ENCODE data around the gene NKTR.

Gene NKTR

GRCh38 chr3:42651248-42652091 is 51.0 kb downstream of the NKTR start:
- DNase-seq, result peak; percentile 88

GRCh38 chr3:42652251-42652610 is 51.7 kb downstream of the NKTR start:
- DNase-seq, result no peak

- peak; percentile 88 for DNase-seq
These were observed 52.3 kb downstream of the NKTR start for GRCh38 chr3:42652611-42653302.

GRCh38 chr3:42653303-42653559 is 52.7 kb downstream of the NKTR start:
- no peak for DNase-seq

GRCh38 chr3:42653560-42654330 is 53.3 kb downstream of the NKTR start, which contains the start of gene ZBTB47:
ZBTB47 (plus strand) TSS chr3:42653697; CDS start chr3:42658356, 4,659 bp downstream.
- peak; percentile 53 for DNase-seq

- DNase-seq, result peak; percentile 65
These were observed 54.1 kb downstream of the NKTR start for GRCh38 chr3:42654331-42655201.

- DNase-seq, result peak; percentile 21
These were observed 54.9 kb downstream of the NKTR start for GRCh38 chr3:42655331-42655888.

GRCh38 chr3:42655980-42656679 is 55.6 kb downstream of the NKTR start:
- peak; percentile 62 for DNase-seq

- DNase-seq, result no peak
These were observed 56.5 kb downstream of the NKTR start for GRCh38 chr3:42656680-42657610.

GRCh38 chr3:42657675-42658074 is 57.2 kb downstream of the NKTR start:
- DNase-seq, result no peak

- no peak for DNase-seq
These were observed 57.7 kb downstream of the NKTR start for GRCh38 chr3:42658091-42658770.

GRCh38 chr3:42658771-42659390 is 58.4 kb downstream of the NKTR start:
- no peak for DNase-seq

GRCh38 chr3:42659451-42660130 is 59.1 kb downstream of the NKTR start:
- no peak for DNase-seq

- peak; percentile 25 for DNase-seq
These were observed 59.7 kb downstream of the NKTR start for GRCh38 chr3:42660131-42660715.

GRCh38 chr3:42660898-42661297 is 60.4 kb downstream of the NKTR start:
- no peak for DNase-seq

GRCh38 chr3:42661593-42662022 is 61.1 kb downstream of the NKTR start:
- DNase-seq, result no peak

- DNase-seq, result no peak
These were observed 61.7 kb downstream of the NKTR start for GRCh38 chr3:42662037-42662812.

All from EL (cell line).